ENCODE measurements around the gene SLC41A3.
"Not testable (repeated sequence)": the region's sequence is repeated elsewhere in the genome, so short reads cannot be mapped to it uniquely, and the experiment has no call there.

SLC41A3 gene

DNA sequence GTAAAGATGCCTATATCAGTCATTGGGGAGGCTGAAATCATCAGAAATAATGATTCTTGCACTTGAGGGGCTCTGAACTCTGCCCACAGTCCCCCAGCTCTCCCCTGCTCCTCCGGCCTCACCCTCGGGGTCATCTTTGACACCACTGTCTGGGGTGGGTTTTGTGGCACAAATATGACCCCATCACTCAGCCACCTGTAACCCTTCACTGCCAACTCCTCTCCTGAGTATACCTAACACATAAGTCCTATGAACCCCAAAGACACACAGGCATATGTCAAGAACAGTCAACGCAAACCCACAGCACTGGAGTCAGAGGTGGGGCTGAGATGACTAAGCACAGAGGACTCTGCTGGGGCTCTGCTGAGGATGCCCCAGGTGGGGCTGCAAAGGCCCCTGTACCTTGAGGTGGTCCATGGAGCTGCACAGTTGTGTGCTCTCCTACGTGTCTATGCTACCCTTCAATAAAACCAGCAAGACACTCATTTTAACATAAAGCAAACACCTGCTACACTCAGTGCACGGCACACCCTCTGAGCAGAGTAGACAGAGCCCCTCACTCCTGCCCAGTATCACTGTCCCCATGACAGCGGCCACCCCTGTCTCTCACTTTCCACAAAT lies 29.9 kb downstream of the SLC41A3 start:
- DNase-seq (ENCODE audit: low read depth, low spot score): no peak

DNA sequence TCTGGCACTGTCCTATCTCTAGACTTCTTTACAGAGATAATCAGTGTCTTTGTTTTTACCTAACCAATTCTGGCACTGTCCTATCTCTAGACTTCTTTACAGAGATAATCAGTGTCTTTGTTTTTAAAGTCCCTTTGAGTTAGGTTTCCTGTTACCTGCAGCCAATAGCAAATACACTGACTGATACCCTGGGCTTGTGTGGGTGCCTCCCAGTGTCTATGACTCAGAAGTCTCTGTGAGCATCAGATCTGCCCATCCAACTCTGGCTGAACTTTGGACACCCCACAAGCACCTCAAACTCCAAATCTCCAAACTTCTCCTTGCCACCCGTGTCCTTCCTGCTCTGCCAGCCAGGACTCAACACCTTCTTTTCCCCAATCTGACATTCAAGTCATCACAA lies 30.4 kb downstream of the SLC41A3 start:
- DNase-seq (ENCODE audit: low read depth, low spot score): no peak

DNA sequence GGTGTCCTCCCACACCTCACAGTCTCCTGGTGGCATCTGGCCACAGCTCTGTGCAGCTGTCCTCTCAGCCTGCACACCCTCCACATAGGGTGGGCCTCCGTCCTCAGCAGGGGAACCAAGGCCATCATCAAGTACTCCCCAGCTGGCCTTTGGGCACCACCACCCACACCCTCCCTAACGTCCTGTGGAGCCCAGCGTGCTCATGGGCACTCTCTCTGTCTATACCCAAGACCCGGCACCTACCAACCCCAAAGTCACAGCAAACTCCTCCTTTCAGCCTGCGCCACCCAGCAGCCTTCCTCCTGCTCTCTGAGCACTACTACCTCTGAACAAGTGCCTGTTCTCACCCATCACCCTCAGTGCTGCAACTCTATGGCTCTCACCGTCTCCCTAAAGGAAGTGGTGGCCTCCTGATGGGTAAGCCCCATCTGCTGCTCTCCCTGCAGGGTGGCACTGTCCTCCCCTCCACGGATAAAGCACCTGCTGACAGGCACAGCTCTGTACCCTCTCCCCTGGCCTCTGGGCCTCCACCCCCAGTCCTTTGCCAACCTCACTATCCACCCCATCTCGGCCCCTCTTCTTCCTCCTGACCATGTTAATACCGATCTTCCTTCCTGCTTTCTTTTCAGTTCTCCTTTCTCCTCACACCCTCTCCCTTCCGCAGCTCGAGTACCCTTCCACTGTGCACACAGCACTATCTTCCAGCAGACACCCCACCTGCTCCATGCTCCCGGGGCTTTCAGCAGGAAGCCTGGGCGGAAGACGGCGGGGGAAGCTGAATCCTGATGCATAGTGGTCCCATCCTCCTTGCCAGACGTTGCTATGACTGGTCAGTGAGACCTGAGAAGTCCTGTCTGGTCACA lies 31.5 kb downstream of the SLC41A3 start:
- no peak for DNase-seq (ENCODE audit: low read depth, low spot score)

DNA sequence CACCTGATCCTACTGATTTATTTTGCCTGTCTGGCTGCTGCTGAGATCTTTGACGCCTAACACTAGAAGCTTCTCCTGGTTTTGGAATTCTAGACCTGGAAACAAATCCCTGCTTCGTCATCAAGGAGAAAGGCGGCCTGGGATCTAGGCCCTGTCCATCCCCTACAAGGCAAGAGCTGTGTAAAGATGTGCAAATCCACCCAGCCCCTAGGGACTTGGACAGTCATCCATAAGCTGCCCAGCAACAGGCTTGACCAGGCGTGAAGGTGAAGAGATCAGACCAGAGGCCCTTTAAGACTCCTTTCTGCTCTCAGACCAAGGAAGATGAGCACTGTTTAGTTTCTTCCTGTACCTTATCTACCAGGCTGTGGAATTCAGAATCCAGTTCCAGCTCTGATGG lies 32.2 kb downstream of the SLC41A3 start:
- DNase-seq (ENCODE audit: low read depth, low spot score): no peak

DNA sequence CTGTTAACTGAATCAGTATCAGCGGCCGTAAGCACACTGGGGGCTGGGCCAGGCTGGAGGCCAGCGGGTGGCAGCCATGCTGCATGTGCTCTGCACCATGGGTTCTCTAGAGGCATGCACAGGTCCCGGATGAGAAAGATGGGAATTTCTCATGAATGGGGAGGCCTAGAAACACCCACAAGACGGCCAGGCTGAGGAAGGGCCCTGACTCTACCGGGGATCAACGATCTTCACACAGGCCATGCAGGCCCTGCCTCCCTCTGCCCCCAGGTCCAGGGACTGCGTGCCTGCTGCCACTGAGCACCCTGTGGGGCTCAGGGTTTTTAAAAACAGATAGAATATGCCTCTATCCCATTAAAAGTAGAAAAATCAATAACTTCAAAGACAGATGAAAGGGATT lies 32.7 kb downstream of the SLC41A3 start:
- no peak for DNase-seq (ENCODE audit: low read depth, low spot score)

DNA sequence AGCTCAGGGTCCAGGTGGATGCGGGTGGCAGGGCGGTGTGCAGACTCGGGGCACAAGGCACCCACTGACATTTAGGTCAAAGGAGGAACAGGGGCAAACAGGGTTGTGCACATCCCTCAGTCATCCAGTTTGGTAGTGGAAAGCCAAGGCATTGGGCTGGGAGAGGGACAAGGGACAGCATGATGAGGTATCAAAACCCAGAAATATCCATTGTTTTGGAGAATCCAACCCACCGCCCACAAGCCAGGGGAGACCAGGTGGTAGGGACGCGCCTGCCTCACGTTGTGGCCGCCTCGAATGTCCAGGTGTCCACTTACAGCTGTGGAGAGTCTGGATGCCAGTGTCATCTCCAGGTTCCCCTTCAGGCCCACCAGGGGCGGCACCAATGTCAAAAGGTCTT lies 33.3 kb downstream of the SLC41A3 start:
- DNase-seq (ENCODE audit: low read depth, low spot score): no peak

DNA sequence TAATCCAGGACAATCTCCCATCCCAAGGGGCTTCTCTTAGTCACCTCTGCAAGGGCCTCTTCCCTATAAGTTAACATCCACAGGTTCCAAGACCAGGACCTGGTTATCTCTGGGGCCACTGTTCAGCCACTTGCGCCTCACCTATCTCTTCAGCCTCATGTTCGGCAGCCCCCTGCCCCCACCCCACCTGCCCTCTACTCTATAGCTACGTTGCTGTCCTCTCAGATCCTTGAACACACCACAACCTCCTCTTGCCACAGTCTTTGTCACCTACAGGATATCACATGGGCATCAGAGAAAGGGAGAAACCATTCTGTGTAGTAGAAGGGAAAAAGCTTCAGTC lies 33.9 kb downstream of the SLC41A3 start:
- DNase-seq (ENCODE audit: low read depth, low spot score): no peak

DNA sequence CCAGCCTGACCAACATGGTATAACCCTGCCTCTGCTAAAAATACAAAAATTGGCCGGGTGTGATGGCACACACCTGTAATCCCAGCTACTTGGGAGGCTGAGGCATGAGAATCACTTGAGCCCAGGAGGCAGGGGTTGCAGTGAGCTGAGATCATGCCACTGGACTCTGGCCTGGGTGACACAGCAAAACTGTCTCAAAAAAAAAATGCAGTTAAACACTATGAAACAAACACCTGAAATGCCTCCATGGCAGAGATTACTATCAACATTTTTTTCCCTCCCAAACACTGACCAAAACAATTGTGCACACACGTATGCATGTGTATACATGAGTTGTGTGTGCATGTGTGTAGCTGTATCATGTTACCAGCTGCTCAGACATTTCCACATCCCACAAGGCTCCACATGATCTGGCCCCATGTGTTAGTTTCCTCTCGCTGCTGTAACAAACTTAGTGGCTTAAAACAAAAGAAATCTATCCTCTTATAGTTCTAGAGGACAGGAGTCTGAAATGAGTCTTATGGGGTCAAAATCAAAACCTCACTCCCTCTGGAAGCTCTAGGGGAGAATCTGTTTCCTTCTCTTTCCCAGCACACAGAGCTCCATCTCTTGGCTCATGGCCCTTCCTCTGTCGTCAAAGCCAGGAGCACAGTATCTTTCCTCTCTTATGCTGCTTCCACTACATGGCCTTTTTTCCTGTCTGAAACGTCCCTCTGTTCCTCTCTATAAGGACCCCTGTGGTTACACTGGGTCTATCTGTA lies 34.5 kb downstream of the SLC41A3 start:
- DNase-seq (ENCODE audit: low read depth, low spot score): no peak

DNA sequence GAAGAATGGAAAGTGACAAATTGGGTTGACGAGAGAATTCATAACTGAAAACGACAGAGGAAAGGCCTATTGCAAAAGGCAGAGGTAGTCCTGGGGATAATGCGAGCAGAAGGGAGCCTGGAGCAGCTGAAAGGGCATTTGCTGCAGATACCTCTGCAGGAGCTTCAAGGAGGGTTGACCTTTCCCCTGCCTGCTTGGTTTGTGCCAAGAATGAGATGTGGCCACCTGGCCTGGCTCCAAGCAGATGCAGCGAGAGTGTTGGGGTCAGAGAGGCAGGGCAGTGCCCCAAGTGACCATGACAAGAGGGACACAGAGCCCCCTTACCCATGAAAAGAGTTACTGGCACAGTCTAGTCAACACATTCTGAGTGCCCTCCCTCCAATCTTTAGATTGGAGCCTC lies 43.5 kb downstream of the SLC41A3 start:
- no peak for DNase-seq (ENCODE audit: low read depth, low spot score)

DNA sequence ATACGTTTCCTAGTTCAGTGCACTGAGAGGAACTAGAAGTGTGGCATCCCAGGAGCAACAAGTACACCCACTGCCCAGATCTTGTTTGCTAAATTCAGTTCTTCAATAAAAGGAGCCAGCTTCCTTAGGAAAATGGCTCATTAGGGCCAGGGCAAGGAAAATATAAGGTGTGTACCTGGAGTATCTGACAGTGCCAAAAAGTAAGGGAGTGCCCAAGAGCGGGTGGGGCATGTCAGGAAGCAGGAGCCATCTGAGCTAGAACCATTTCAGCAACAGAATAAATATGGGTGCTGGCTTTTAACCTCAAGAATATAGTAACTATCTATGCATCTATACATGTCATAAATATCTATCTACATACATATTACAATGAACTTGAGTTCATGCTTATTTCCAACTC lies 44.1 kb downstream of the SLC41A3 start:
- no peak for DNase-seq (ENCODE audit: low read depth, low spot score)

DNA sequence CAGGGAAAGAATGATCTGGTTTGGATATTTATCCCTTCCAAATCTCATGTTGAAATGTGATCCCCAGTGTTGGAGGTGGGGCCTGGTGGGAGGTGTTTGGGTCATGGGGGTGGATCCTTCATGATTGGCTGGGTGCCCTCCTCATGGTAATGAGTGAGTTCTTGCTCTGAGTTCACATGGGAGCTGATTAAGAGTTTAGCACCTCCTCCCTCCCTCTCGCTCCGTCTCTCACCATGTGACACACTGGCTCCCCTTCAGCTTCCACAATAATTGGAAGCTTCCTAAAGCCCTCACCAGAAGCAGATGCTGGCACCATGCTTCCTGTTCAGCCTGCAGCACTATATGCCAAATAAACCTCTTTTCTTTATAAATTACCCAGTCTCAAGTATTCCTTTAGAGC lies 45.1 kb downstream of the SLC41A3 start:
- not testable (repeated sequence) for DNase-seq (ENCODE audit: low read depth, low spot score)

DNA sequence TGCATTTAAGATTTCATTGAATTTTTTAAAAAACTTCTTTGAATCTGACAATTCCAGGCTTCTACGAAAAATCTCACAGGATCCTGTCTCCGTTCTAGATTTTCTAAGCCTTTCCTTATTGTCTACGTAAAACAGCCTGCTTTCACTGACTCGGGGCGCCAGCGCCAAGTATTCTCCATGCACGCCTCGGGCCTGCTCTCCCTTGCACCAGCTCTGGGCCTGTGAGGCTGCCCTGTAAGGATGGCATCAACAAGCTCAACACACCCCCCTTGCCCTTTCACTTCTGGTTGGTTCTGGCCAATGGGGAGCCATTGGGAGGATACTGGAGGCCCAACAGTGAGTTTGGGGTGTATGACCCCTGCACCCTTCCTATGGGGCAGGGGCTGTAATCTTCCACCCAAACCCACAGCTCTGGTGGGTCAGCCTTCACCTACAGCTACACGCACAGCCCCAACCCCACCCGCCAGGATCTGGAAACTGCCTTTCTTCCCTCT lies 47.8 kb downstream of the SLC41A3 start:
- DNase-seq (ENCODE audit: low read depth, low spot score): no peak

DNA sequence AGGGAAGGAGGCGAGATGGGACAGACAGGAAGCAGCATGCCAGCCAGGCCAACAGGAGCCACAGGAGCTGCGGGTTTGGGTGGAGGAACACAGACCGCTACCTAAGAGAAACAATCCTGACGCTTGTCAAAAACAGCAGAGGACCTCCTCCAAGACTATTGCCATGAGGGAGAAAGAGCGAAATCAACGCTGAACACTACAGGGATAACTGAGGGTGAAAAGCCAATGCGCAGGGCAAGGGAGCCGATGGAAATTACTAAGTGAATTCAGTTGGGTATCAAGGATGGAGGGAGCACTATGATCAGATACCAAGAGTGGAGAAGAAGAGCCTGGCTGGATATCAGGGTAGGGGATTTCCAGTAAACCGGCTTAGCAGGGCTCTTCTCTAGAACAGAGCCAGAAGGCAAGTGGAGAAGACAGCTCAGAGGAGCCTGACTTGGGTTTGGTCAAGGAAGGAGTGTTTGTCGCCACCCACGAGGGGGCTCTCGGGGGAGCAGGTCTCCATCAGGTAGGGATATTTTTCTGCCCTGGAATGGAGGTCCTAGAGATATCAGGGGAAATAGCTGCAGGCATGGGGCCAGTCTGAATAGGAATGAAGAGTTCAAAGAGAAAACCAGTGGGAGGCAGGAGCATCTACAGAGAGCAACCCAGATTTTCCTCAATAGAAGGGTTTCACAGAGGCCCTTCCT lies 48.4 kb downstream of the SLC41A3 start:
- no peak for DNase-seq (ENCODE audit: low read depth, low spot score)

DNA sequence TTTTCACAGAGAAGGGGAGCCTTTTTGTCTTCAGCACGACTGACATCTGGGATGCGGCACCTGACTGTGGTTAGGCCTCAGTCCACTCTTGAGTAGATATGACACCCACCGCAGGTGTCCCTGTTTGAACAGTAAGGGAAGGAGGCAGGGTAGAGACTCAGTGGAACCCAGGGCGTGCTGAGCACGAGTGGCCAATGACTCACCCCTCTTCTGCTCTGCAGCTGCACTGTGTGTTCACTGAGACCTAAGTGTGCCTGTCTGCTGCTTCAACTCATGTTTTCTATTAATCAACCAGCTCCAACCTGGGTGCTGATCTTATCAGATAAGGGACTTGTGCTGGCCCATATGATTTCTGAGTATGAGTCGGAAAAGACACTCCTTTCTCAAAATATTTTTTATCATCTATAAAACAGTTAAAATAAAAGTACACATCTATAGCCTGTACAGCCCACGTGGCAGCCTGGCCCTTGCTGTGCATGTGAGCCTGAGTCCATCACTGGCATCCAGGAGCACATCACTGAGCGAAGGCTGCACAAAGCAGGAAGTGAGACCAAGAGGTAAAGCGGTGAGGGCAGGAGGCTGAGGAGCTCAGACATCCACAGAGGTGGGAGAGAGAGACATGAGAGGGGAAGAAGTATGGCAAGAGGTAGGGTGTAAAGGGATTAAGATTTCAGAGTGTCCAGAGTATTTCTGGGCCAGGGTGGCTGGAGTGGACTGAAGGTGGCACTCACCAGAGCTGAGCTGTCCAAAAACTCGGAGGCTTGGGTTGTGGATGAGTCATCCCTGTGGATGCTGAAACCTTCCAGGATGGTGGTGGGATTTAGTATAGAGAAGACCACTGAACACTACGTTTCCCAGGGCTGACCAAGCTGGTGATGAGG lies 49.2 kb downstream of the SLC41A3 start:
- DNase-seq (ENCODE audit: low read depth, low spot score): no peak

DNA sequence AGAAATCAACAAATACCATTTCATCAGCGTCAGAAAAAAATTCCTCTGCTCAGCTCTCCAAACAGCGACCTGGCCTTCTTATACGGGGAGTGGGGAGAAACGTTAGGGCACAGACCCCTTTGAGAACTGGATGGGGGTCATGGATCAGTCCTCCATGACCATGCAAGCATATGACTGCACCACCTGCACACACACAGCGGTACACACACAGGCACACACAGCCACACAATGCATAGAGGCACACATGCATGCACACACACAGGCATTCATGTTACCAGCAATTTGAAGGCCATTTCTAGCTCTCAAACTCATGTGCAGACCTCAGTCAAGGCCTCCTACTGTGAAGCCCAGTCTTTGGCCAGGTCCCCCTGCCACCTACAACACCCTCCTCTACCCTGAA lies 50.2 kb downstream of the SLC41A3 start:
- no peak for DNase-seq (ENCODE audit: low read depth, low spot score)

DNA sequence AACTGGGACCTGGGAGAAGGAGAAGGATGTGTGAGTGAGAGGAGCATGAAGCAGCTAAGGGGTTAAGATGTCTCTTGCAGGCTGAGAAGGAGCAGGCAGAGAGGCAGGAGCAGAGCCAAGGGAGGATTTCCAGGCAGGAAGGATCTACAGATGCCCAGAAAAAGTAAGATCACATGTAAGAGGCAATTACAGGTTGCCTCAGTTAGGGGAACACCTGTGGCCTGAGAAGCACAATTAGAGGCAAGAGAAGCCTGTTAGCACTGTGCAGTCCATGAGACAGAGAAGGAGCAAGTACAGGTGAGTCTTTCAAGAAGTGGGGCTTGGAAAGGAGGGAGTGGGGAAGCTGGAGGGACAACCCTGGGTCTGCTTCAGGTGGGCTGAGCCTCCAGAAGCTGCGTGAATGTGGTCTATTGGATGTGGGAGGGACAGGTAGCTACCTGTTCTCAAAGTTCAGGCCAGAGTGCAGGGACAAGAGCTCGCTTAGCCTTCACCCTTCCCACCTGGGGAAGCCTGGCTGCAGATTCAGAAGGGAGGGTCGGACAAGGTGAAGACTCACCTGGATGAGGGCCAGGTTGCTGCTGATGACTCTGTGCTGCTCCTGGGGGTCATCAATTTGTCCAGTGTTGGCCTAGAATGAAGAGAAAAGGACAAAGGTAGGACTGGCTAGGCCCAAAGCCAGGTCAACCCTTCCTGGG lies 50.7 kb downstream of the SLC41A3 start:
- no peak for DNase-seq (ENCODE audit: low read depth, low spot score)

DNA sequence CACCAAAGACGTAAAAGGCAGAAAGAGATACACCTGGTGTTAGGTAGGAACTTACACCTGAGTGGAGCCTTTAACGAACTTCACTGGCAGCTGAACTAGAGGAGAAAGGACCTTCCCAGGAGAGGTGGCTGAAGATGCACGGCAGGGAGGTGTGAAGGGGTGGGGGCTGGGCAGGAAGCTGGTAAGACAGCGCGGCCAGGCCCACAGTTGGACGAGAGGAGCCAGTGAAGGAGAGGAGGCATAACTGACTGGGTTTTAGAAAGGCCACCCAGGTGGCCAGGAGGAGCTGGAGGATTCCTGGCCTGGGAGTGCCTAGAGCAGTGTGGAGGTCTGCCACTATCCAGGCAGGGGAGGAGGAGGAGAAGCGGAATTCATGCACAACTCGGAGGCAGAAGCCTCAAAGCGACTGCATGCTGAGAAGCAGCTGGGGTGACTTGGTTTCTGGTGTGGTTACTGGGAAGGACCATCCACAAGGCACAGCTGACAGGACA lies 51.9 kb downstream of the SLC41A3 start:
- no peak for DNase-seq (ENCODE audit: low read depth, low spot score)

DNA sequence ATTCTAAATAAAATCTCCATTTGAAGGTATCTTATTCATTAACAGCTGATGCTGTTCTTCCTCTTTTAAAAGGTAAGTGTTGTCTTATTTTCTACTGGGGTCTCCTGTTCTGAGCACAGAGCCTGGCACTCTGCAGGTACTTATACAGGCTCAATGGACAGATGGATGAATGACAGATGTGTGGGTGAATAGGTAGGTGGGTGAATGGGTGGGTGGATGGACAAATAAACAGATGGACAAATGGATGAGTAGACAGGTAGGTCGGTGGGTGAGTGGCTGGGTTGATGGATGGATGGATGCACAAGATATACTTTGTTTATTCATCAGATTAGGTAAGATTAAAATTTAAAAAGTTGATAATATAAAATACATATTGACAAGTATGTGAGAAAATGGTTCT lies 53.5 kb downstream of the SLC41A3 start:
- no peak for DNase-seq (ENCODE audit: low read depth, low spot score)

DNA sequence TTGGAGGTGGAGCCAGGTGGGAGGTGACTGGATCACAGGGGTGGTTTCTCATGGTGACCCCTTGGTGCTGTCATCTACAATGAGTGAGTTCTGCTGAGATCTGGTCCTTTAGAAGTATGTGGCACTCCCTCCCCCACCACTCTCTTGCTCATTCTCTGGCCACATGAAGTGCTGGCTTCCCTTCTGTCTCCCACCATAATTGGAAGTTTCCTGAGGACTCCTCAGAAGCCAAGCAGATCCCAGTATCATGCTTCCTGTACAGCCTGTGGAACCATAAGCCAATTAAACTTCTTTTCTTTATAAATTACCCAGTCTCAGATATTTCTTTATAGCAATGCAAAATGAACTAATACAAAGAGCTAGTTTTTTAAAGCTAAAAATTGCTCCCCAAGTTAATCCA lies 54.7 kb downstream of the SLC41A3 start:
- DNase-seq (ENCODE audit: low read depth, low spot score): no peak

DNA sequence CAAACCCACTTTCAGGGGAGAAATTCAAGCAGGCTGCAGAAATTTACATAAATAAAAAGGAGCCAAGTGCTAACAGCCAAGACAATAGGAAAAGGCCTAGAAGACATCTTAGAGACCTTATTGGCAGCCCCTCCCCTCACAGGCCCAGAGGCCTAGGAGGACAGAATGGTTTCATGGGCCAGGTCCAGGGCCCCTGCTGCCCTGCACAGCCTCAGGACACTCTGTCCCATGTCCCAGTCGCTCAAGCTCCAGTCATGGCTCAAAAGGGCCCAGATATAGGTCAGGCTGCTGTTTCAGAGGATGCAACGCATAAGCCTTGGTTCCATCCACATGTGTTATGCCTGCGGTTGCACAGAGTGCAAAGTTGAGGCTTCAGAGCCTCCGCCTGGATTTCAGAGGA lies 55.8 kb downstream of the SLC41A3 start:
- no peak for DNase-seq (ENCODE audit: low read depth, low spot score)
